Adipocyte (in vitro differentiated cells): Measurements from ENCODE around the gene ETFA.

Experiments used
- DNase-seq: peaks from one replicate; pipeline ENCODE4 v3.0.0-alpha.2; 2015; ENCODE audit warnings: low read depth
- H3K27me3 ChIP-seq: replicated peaks from 2 replicates; pipeline ENCODE4 v1.7.0; 2013; ENCODE audit warnings: mild to moderate bottlenecking, low read length, moderate library complexity; ENCODE audit not compliant: control insufficient read depth, insufficient read depth
- H3K36me3 ChIP-seq: 2 replicates; pipeline ENCODE4 v1.7.0; 2013; ENCODE audit warnings: low read length, mild to moderate bottlenecking, moderate library complexity; ENCODE audit not compliant: control insufficient read depth, insufficient read depth, severe bottlenecking
- H3K4me1 ChIP-seq: 2 replicates; pipeline ENCODE4 v1.7.0; 2013; ENCODE audit warnings: mild to moderate bottlenecking, low read length, moderate library complexity; ENCODE audit not compliant: control insufficient read depth, insufficient read depth
- H3K4me3 ChIP-seq: 2 replicates; pipeline ENCODE4 v1.7.0; 2013; ENCODE audit warnings: mild to moderate bottlenecking, low read length, moderate library complexity
- H3K9ac ChIP-seq: 2 replicates; pipeline ENCODE4 v1.7.0; 2013; ENCODE audit warnings: mild to moderate bottlenecking, low read length, moderate library complexity
- H3K9me3 ChIP-seq: 2 replicates; pipeline ENCODE4 v1.7.0; 2013; ENCODE audit warnings: mild to moderate bottlenecking, low read length, moderate library complexity; ENCODE audit not compliant: control insufficient read depth

ETFA gene

DNA sequence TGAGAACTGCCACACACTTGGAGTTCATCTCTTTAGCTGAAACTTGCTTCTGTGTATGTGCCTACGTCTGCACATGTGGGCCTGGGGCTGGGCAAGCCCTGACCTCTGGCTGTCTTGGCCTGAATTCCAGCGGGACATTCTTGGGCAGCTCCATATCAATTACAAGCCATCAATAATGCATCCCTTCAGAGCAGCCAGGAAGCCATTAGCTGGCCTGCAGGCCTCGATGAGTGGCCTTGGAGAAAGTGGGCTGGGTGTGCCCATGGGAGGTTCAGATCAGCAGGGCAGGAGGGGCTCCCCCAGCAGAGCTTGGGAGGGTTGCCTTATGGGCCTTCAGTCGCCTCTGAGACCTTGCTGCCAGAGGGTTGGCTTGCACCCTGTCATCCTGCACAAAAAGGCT is 124.1 kb downstream of the ETFA start:
- Histone ChIP-seq H3K4me3 (no peak overlapping the region), H3K9me3 (no peaks in the 10 kb centered on the region), H3K27me3 (peaks cover 4% of the 10 kb centered on the region), H3K9ac (no peak overlapping the region), H3K36me3 (no peaks in the 10 kb centered on the region), H3K4me1 (peaks cover 20% of the 10 kb centered on the region)
- no peak for DNase-seq

DNA sequence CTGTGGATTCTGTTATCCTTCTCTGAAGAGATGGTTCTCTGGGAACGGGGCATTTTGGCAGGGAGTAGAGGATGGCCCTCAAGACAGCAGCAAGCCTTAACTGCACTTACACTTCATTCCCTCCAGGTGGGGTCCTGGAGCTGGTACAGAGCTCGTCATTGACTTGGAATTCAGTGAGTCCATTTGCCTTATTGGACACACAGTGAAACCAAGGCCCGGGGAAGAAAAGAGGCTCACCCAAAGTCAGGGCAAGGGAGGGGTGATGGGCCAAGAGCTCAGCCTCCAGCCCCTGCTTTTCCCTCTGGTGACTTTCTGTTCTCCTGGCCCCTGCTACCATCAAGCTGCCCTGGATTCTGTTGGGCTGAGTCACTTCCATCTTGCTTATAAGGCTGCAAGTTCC is 125.6 kb downstream of the ETFA start:
- no peaks in the 10 kb centered on the region for H3K27me3 ChIP-seq
- DNase-seq, result peak; percentile 56
- H3K9me3 ChIP-seq, result no peaks in the 10 kb centered on the region
- peaks cover 17% of the 10 kb centered on the region for H3K4me1 ChIP-seq
- no peaks in the 10 kb centered on the region for H3K36me3 ChIP-seq
- no peak overlapping the region for H3K4me3 ChIP-seq
- H3K9ac ChIP-seq, result peak overlapping the region; percentile 17

DNA sequence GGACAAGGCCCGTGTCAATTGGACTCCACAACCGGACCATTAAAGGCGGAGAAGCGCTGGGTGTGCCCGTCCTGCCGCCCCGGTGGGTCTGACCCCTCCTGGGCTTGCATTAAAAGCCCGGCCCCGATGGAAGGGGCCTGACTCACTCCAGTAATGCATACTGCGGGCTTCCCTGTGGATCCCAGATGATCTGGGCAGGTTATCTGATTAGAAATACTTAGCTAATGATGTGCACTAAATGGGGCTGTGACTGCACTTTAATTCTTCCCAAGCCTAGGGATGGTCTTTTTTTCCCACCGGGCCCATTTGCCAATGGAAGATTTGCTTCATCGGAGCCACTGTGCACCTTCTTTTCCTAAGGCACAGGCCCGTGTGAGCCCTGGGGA is 126.6 kb downstream of the ETFA start:
- Histone ChIP-seq H3K4me3 (no peak overlapping the region), H3K4me1 (peaks cover 17% of the 10 kb centered on the region), H3K9me3 (no peaks in the 10 kb centered on the region), H3K9ac (no peak overlapping the region), H3K27me3 (no peaks in the 10 kb centered on the region), H3K36me3 (no peaks in the 10 kb centered on the region)
- DNase-seq, result no peak

DNA sequence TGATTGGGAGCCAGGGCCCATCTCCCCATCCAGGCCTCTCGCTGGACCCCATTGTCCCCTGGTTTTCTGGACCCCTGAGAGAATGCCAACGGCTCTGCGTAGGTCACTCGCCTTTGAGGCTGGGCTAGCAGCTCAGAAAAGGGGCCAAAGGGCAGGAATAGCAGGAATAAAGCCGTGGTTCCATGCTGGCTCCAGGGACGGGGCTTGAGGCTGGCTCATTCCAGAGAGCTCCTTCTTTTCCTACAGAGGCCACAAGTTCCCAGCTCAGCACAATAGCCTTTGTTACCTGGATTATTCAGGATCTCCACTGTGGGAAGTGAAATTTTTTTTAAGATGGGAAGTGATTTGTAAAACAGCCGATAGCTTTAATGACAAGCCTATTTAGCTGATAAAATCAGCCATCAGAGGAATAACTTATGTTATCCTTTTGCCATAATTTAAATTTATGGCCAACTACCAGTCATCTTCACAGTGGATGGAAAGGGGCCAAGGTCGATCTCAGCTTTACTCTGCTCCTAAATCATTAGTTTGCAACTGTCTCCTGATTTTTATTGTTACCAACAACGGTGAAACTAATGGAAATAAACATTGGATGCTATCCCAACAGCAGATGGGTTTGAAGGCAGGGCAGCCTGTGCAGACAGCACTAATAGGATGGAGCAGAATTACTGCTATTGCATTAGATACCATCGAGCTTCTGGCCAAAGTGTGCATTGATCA is 127.2 kb downstream of the ETFA start:
- no peaks in the 10 kb centered on the region for H3K27me3 ChIP-seq
- no peak overlapping the region for H3K4me3 ChIP-seq
- DNase-seq, result no peak
- no peak overlapping the region for H3K9ac ChIP-seq
- no peaks in the 10 kb centered on the region for H3K9me3 ChIP-seq
- no peaks in the 10 kb centered on the region for H3K36me3 ChIP-seq
- peaks cover 17% of the 10 kb centered on the region for H3K4me1 ChIP-seq

DNA sequence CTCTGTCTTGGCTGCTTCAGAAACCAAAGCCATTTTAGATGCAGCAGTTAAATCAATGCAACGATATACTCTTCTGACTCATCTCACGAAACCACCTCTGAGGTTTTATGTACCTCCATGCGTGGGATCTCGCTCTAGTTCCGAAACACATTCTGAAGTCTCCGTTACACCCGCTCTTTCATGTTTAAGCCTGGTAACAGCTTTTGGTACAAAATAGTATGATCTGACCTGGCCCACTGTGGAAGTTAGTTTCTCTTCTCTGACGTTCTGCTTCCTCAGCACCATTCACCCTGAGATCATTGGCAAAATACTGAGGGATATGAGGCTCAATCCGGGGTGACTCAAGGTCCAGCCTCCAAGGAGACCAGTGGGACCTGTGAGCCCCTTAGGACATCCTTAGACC is 129.6 kb downstream of the ETFA start:
- no peaks in the 10 kb centered on the region for H3K9me3 ChIP-seq
- H3K9ac ChIP-seq, result no peak overlapping the region
- H3K4me1 ChIP-seq, result peaks cover 33% of the 10 kb centered on the region
- no peak overlapping the region for H3K4me3 ChIP-seq
- no peaks in the 10 kb centered on the region for H3K27me3 ChIP-seq
- no peak for DNase-seq
- no peaks in the 10 kb centered on the region for H3K36me3 ChIP-seq

DNA sequence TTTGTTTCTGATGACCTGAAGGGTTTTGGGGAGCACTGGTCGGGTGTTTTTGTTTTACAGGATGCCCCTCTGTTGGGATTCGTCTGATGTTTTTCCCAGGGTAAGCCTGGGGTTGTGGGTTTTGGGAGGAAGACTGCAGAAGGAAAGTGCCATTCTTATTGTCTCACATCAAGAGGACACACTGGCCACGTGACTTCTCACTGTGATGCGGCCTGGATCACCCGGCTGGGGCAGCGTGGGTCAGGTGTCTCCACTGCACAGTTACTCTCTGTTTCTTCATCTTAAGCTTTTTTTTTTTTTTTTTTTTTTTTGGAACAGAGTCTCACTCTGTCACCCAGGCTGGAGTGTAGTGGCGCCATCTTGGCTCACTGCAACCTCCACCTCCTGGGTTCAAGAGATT is 130.9 kb downstream of the ETFA start:
- H3K4me3 ChIP-seq, result no peak overlapping the region
- DNase-seq, result no peak
- H3K27me3 ChIP-seq, result no peaks in the 10 kb centered on the region
- peaks cover 19% of the 10 kb centered on the region for H3K4me1 ChIP-seq
- no peak overlapping the region for H3K9ac ChIP-seq
- H3K36me3 ChIP-seq, result no peaks in the 10 kb centered on the region
- peaks cover 3% of the 10 kb centered on the region for H3K9me3 ChIP-seq

DNA sequence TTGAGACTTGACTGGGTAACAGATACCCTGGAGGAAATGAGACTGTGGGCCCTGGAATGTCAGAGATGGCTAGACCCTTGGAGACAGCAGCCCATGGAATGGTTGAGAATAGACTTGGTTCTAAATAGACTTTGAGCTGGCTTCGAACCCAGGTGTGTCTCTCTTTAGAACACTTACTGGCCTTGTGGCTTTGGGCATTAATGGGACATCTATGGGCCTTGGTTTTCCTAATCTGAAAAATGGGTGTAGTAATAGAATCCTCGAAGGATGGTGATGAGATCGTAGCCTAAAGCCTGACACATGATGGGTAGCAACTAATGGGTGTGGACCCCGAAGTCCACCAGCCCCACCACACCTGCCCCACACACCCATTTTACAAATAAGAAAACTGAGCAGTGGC is 132.2 kb downstream of the ETFA start:
- no peaks in the 10 kb centered on the region for H3K36me3 ChIP-seq
- H3K9ac ChIP-seq, result peak overlapping the region; percentile 89
- H3K4me1 ChIP-seq, result peaks cover 18% of the 10 kb centered on the region
- no peaks in the 10 kb centered on the region for H3K27me3 ChIP-seq
- no peak overlapping the region for H3K4me3 ChIP-seq
- no peak for DNase-seq
- peaks cover 8% of the 10 kb centered on the region for H3K9me3 ChIP-seq

DNA sequence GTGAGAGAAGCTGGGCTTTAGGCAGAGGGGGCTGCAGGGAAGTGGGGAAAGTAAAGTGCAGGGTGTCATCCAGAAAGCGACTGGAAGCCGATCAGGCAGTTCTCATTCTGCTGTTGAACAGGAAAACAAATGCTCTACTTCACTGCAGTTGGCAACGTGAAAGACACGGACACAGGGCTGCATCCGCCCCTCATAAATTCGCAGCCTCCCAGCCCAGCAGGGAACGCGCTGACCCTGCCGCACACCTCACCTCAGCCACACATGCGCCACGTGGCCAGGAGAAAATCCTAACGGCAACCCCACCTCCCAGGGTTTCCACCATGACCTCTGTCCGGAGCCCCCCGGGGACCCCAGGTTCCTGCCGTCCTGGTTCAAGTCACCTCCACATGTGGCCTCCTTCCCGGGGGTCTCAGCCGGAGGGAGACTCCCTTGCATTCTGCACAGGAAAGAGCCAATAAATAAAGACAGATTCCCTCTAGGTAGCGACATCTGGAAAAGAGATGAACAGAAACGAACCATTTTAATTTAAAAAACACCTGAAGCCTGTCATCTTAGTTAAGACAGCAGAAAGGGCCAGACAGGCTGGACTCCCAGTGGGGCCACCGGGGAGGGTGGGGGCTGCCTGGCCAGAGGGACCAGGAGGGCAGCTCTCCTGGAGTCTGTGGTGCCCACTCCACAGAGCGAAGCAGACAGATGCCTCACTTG is 132.8 kb downstream of the ETFA start:
- peak overlapping the region; percentile 89 for H3K9ac ChIP-seq
- peak overlapping the region; percentile 68 for H3K4me3 ChIP-seq
- H3K9me3 ChIP-seq, result peaks cover 8% of the 10 kb centered on the region
- no peak for DNase-seq
- no peaks in the 10 kb centered on the region for H3K27me3 ChIP-seq
- H3K4me1 ChIP-seq, result peaks cover 18% of the 10 kb centered on the region
- H3K36me3 ChIP-seq, result no peaks in the 10 kb centered on the region

DNA sequence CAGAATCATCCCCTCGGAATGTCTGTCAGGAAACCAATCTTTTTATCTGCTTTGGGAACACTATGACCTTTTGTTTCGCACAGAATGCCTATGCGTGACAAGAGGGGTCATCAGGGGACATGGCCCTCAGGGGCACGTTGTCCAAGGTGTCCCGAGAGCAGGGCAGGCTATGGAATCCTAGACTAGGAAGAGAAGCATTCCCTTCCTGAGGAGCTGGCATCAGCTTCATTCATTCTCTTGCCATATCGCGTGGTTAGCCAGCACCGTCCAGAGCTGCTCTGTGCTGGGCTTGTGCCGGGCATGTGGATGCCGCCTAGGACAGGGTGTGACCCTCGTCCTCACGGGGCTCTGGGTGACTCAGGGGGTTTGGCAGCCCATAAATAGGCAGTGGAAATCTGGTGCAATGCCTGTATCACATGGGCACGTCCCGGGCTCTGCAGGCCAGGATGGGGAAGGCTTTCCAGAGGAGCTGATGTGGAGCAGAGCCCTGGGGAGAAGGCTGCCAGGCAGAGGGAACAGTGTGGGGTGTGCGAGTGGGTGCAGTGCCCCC is 133.7 kb downstream of the ETFA start:
- peak overlapping the region; percentile 89 for H3K9ac ChIP-seq
- peaks cover 18% of the 10 kb centered on the region for H3K4me1 ChIP-seq
- peaks cover 8% of the 10 kb centered on the region for H3K9me3 ChIP-seq
- no peaks in the 10 kb centered on the region for H3K36me3 ChIP-seq
- DNase-seq, result peak; percentile 52
- no peaks in the 10 kb centered on the region for H3K27me3 ChIP-seq
- peak overlapping the region; percentile 68 for H3K4me3 ChIP-seq

DNA sequence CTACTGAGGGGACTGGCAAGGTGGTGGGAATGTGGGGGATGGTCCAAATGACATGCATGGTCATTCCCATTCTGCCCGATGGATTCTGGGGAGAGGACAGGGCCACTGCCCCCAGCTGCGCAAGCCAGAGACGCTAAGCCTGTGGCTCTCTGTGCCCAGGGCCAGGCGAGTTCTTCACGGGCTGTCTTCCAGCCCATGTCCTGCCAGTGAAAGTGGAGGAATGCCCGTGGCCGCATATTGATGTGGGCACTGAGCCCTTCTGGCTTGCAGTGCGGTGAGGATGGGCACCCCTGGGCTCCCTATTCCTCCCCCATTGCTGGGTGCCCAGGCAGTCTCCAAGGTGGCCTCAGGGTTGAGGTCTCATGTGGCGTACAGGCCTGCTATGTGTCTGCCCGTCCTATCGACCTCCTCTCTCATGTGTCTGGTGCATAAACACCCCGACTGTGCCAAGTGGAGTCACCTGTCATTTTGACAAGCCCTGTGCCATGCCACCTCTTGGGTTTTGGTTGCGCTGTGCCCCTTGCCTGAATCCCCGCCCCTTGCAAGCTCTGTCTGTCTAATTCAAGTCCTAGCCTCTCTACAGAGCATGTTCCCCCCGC is 134.7 kb downstream of the ETFA start:
- Histone ChIP-seq H3K9me3 (peaks cover 8% of the 10 kb centered on the region), H3K27me3 (no peaks in the 10 kb centered on the region), H3K4me1 (peaks cover 18% of the 10 kb centered on the region), H3K4me3 (no peak overlapping the region), H3K36me3 (no peaks in the 10 kb centered on the region), H3K9ac (no peak overlapping the region)
- no peak for DNase-seq

DNA sequence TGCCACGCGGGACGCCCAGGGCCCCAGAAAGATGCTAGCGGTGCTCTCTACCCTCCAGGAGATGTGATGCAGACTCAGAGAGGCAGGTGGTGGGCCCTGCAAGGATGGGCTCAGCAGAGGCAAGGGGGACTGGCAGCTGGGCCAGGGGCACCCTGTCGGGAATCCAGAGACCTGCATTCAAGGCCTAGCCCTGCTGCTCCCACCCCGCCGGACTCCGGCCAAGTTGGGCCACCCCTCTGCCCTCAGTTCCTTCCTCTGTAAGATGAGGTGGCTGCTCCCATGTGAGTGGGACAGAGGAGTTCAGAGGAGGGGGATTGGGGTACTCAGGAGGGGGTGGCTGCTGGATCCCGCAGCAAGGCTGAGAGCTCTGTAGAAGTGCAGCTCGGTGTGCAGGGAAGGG is 135.2 kb downstream of the ETFA start:
- DNase-seq, result no peak
- Histone ChIP-seq H3K36me3 (no peaks in the 10 kb centered on the region), H3K9ac (no peak overlapping the region), H3K9me3 (peaks cover 8% of the 10 kb centered on the region), H3K4me3 (no peak overlapping the region), H3K27me3 (no peaks in the 10 kb centered on the region), H3K4me1 (peaks cover 18% of the 10 kb centered on the region)
